ENCODE data around the gene CLEC10A. TPM values are rescaled to one million over a fixed set of nuclear protein-coding genes. Genes with fewer than 3 reads are reported as not detected.

The CLEC10A gene
- total RNA-seq, 2 experiments from 2014 or later, result not detected

- Histone ChIP-seq H3K9me3 (ENCODE audit: low read length) (no peaks in the 10 kb centered on the region), H3K4me3 (ENCODE audit: low read depth, low read length, poor library complexity, severe bottlenecking) (peak within 1 kb of the TSS; percentile 79), H3K27ac (ENCODE audit: low read depth, low read length, poor library complexity, severe bottlenecking) (peak within 1 kb of the TSS; percentile 61), H3K4me1 (ENCODE audit: insufficient read depth, low read length, poor library complexity, severe bottlenecking) (peaks cover 19% of the 10 kb centered on the region), H3K9me2 (ENCODE audit: insufficient read depth, low read length) (no peaks in the 10 kb centered on the region), H3K36me3 (ENCODE audit: insufficient read depth, low read length) (no peaks in the 10 kb centered on the region), H2AFZ (ENCODE audit: low read length) (peak within 1 kb of the TSS; percentile 80), H3K4me2 (ENCODE audit: low read length) (peak within 1 kb of the TSS; percentile 92), H3K79me2 (ENCODE audit: insufficient read depth, low read depth, low read length) (peaks cover 8% of the 10 kb centered on the region; the same call in 1 of the 2 replicates), H4K20me1 (ENCODE audit: insufficient read depth, low read length) (no peaks in the 10 kb centered on the region)
- TF ChIP-seq EZH2phosphoT487 (IDR thresholded peaks at IDR 0.05; ENCODE audit: borderline replicate concordance, low read depth, low read length), result no peak
- TF ChIP-seq, protein P1, sequence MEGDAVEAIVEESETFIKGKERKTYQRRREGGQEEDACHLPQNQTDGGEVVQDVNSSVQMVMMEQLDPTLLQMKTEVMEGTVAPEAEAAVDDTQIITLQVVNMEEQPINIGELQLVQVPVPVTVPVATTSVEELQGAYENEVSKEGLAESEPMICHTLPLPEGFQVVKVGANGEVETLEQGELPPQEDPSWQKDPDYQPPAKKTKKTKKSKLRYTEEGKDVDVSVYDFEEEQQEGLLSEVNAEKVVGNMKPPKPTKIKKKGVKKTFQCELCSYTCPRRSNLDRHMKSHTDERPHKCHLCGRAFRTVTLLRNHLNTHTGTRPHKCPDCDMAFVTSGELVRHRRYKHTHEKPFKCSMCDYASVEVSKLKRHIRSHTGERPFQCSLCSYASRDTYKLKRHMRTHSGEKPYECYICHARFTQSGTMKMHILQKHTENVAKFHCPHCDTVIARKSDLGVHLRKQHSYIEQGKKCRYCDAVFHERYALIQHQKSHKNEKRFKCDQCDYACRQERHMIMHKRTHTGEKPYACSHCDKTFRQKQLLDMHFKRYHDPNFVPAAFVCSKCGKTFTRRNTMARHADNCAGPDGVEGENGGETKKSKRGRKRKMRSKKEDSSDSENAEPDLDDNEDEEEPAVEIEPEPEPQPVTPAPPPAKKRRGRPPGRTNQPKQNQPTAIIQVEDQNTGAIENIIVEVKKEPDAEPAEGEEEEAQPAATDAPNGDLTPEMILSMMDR (conservative IDR thresholded peaks at IDR 0.05; ENCODE audit: low read length), result no peak
- intact Hi-C loops (cut with micrococcal nuclease; ENCODE audit: unreplicated experiment), result loop anchor here (2.0 to 5.0 kb wide), 2 partner anchors 21 to 402 kb away; partner anchors contain the start of genes FGF11 and TMEM102
- BruUV-seq (replicated peaks), result no TSS peak
- CTCF ChIA-PET (ENCODE audit: unreplicated experiment), result interaction anchor here (0.9 to 1.0 kb wide), 2 partner anchors 14 to 182 kb away, joined by 3 to 5 read pairs; no protein-coding TSS in a partner anchor
- peak; percentile 98 for DNase-seq (ENCODE audit: low spot score)
- POLR2A ChIA-PET, result interaction anchor here (0.6 to 1.4 kb wide), 9 partner anchors 10 to 294 kb away, joined by 3 to 6 read pairs (median 3); no protein-coding TSS in a partner anchor
Measured at GRCh38 chr17:7035591-7036368, 44.3 kb downstream of the CLEC10A start, which contains the start of gene SLC16A13. SLC16A13 (plus strand) TSS chr17:7036015; CDS start chr17:7036383, 368 bp downstream.

DNA sequence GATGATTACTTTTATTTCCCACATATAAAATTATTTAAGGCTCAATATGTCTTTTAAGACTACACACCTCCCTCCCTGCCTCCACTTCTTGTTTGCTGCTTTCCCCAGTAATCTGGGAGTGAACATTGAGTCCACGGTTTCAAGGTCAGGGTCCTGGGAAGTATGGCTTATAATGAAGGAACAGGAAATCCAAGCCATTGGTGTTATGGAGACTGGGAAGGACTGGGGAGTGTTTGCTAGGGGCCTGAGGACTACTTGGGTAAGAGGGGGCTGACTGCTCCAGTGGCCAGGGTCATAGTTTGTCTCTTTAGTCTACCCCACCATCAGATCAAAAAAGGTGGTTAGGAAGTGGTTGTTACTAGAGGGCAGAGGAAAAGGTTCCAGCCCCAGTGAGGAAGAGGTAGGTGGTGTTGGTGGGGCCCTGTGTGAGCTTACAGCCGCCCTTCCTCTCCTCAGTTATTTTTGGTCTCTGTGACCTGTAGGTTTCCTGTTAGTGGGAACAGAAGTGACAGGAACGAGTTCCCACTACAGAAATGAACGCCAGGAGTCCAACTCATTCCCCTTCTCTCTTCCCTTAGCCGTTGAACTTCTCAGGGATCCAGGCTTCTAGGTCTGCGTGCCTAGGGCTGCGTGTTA is 45.0 kb downstream of the CLEC10A start:
- peak overlapping the region; percentile 79 for H3K4me3 ChIP-seq (ENCODE audit: low read depth, low read length, poor library complexity, severe bottlenecking)
- TF ChIP-seq EZH2phosphoT487 (IDR thresholded peaks at IDR 0.05; ENCODE audit: borderline replicate concordance, low read depth, low read length), result no peak
- TF ChIP-seq, protein P1 (conservative IDR thresholded peaks at IDR 0.05; ENCODE audit: low read length), result no peak
- H3K27ac ChIP-seq (ENCODE audit: low read depth, low read length, poor library complexity, severe bottlenecking), result peak overlapping the region; percentile 61
- H3K9me2 ChIP-seq (ENCODE audit: insufficient read depth, low read length), result no peaks in the 10 kb centered on the region
- peaks cover 8% of the 10 kb centered on the region; the same call in 1 of the 2 replicates for H3K79me2 ChIP-seq (ENCODE audit: insufficient read depth, low read depth, low read length)
- H2AFZ ChIP-seq (ENCODE audit: low read length), result peak overlapping the region; percentile 80; the same call in 1 of the 2 replicates
- no peaks in the 10 kb centered on the region for H3K9me3 ChIP-seq (ENCODE audit: low read length)
- peaks cover 19% of the 10 kb centered on the region for H3K4me1 ChIP-seq (ENCODE audit: insufficient read depth, low read length, poor library complexity, severe bottlenecking)
- no peaks in the 10 kb centered on the region for H3K36me3 ChIP-seq (ENCODE audit: insufficient read depth, low read length)
- intact Hi-C loops (cut with micrococcal nuclease; ENCODE audit: unreplicated experiment), result loop anchor here (2.0 to 5.0 kb wide), 2 partner anchors 20 to 402 kb away; partner anchors contain the start of genes FGF11 and TMEM102
- peak; percentile 38 for DNase-seq (ENCODE audit: low spot score)
- ChIA-PET CTCF (ENCODE audit: unreplicated experiment) (interaction anchor here (0.9 to 1.0 kb wide), 2 partner anchors 14 to 182 kb away, joined by 3 to 5 read pairs; no protein-coding TSS in a partner anchor), POLR2A (interaction anchor here (1.0 to 1.4 kb wide), 7 partner anchors 11 to 293 kb away, joined by 3 to 6 read pairs (median 4); no protein-coding TSS in a partner anchor)
- H3K4me2 ChIP-seq (ENCODE audit: low read length), result peak overlapping the region; percentile 92
- H4K20me1 ChIP-seq (ENCODE audit: insufficient read depth, low read length), result no peaks in the 10 kb centered on the region
- TSS peak; percentile 99 for BruUV-seq (replicated peaks)

All from OCI-LY7 (cell line).